ENCODE results near the gene DSEL.

DNA sequence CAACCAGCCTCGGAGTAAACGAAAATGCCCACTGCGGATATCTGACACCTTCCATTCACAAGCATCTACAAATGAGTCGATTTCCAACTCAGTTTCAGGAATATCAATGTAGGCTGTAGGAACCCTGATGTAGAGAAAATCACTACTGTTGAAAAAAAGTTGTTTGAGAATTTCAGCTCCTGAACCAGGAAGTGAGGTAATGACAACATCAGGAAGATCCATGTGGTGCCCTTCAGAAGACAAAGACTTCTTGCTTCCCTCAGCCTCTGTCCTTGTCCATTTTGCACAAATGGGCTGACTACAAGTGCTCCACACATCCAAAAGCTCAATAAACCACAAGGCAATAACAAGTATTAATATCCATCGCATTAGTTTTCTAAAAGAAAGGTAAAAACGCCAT is 4.7 kb downstream of the DSEL start:
- TF ChIP-seq, protein P1, sequence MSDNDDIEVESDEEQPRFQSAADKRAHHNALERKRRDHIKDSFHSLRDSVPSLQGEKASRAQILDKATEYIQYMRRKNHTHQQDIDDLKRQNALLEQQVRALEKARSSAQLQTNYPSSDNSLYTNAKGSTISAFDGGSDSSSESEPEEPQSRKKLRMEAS (IDR thresholded peaks at IDR 0.05): no peak
- TF ChIP-seq POLR2A (IDR thresholded peaks at IDR 0.05; ENCODE audit: control extremely low read depth in 1 of 2, low read depth in 2 of 2, low read length in 2 of 2): no peak

All from H1 (cell line).